HepG2 (cell line): Measurements from ENCODE around the gene PTPRD. TPM values are rescaled to one million over a fixed set of nuclear protein-coding genes. Genes with fewer than 3 reads are reported as not detected.

Source experiments
- ARNT ChIP-seq: fragments of 450-650 bp; IDR thresholded peaks from 2 replicates; pipeline ENCODE4 v1.6.1; 2017
- SNRNP70 ChIP-seq: fragments of 200-400 bp; formaldehyde crosslinking; IDR thresholded peaks from 2 replicates; pipeline ENCODE4 v1.6.1; 2017; ENCODE audit warnings: mild to moderate bottlenecking, low read depth, low read length, moderate library complexity
- ZBTB40 ChIP-seq, 2 experiments: fragments of 450-650 bp in 1 of 2; sonication (generic) in 1 of 2; formaldehyde crosslinking in 1 of 2; IDR thresholded peaks; 2 replicates each; pipeline versions ENCODE4 v1.6.1 to v1.8.0; 2016 to 2022; ENCODE audit warnings: antibody characterized with exemption in 1 of 2, mild to moderate bottlenecking in 1 of 2, missing genetic modification reagents in 1 of 2
- ZNF512B ChIP-seq: sonication (generic); formaldehyde crosslinking; IDR thresholded peaks from 2 replicates; pipeline ENCODE4 v1.5.1; 2020; ENCODE audit warnings: missing genetic modification reagents, mild to moderate bottlenecking, borderline replicate concordance
- polyA plus RNA-seq, 8 experiments: library from polyadenylated mRNA; depleted of rRNA in 3 of 8; stranded (reverse) in 7 of 8; unstranded in 1 of 8; fragments of >200 nt; fragmentation: Illumina TruSeq in 4 of 8; extraction: Trizol in 4 of 8; gene quantifications; 2 replicates each; pipeline versions ENCODE4 v1.2.1 to v1.2.3, GENCODE V29; 2011 to 2016; ENCODE audit warnings: low read depth in 4 of 8, missing spikeins in 1 of 8, mixed read lengths in 1 of 8; ENCODE audit not compliant: insufficient read depth in 1 of 8
- total RNA-seq, 5 experiments: library from RNA; depleted of rRNA; stranded (reverse); fragments of >200 nt; fragmentation: Illumina TruSeq; extraction: Trizol; gene quantifications; 2 replicates each; pipeline ENCODE4 v1.2.3, GENCODE V29; 2016; ENCODE audit warnings: low read depth in 1 of 5

Gene PTPRD
- total and polyA plus RNA-seq, 2 of the 13 experiments (the other 11 are each of a cell fraction or from before 2014, with no cell fraction given) = 0.05 TPM; not detected in 1

- TF ChIP-seq ZBTB40 (IDR thresholded peaks at IDR 0.05) = no peak
- TF ChIP-seq ZBTB40 (CRISPR knock-in tag; IDR thresholded peaks at IDR 0.05) = no peak
- no peak for TF ChIP-seq ZNF512B (CRISPR knock-in tag)
- TF ChIP-seq SNRNP70 = no peak
- TF ChIP-seq ARNT = no peak
- TF ChIP-seq, all 625 proteins: peak for 0
These were observed 1060.1 kb downstream of the PTPRD start (continued) for GRCh38 chr9:9552665-9553064.
